Measurements from ENCODE around the gene ALG1L2. TPM values are rescaled to one million over a fixed set of nuclear protein-coding genes. Genes with fewer than 3 reads are reported as not detected.
"Not testable (repeated sequence)": the region's sequence is repeated elsewhere in the genome, so short reads cannot be mapped to it uniquely, and the experiment has no call there.

The ALG1L2 gene
- total RNA-seq, 1 experiment from 2014 or later: not detected

- no peak for DNase-seq (ENCODE audit: extremely low read depth, low read depth)
Measured at GRCh38 chr3:130091958-130092357, 10.3 kb downstream of the ALG1L2 start.

GRCh38 chr3:130093741-130094391 is 12.2 kb downstream of the ALG1L2 start:
- DNase-seq (ENCODE audit: extremely low read depth, low read depth): no peak

GRCh38 chr3:130094491-130094941 is 12.9 kb downstream of the ALG1L2 start:
- DNase-seq (ENCODE audit: extremely low read depth, low read depth): not testable (repeated sequence)

- not testable (repeated sequence) for DNase-seq (ENCODE audit: extremely low read depth, low read depth)
Measured at GRCh38 chr3:130095858-130096257, 14.2 kb downstream of the ALG1L2 start.

GRCh38 chr3:130097096-130097495 is 15.5 kb downstream of the ALG1L2 start:
- DNase-seq (ENCODE audit: extremely low read depth, low read depth): not testable (repeated sequence)

- not testable (repeated sequence) for DNase-seq (ENCODE audit: extremely low read depth, low read depth)
Measured at GRCh38 chr3:130097690-130098638, 16.3 kb downstream of the ALG1L2 start.

- DNase-seq (ENCODE audit: extremely low read depth, low read depth): not testable (repeated sequence)
Measured at GRCh38 chr3:130098639-130099385, 17.2 kb downstream of the ALG1L2 start.

GRCh38 chr3:130102545-130102944 is 20.9 kb downstream of the ALG1L2 start:
- DNase-seq (ENCODE audit: extremely low read depth, low read depth): not testable (repeated sequence)

GRCh38 chr3:130104191-130104590 is 22.6 kb downstream of the ALG1L2 start:
- not testable (repeated sequence) for DNase-seq (ENCODE audit: extremely low read depth, low read depth)

- DNase-seq (ENCODE audit: extremely low read depth, low read depth): not testable (repeated sequence)
Measured at GRCh38 chr3:130107333-130107995, 25.8 kb downstream of the ALG1L2 start.

GRCh38 chr3:130108836-130109585 is 27.4 kb downstream of the ALG1L2 start:
- not testable (repeated sequence) for DNase-seq (ENCODE audit: extremely low read depth, low read depth)

- not testable (repeated sequence) for DNase-seq (ENCODE audit: extremely low read depth, low read depth)
Measured at GRCh38 chr3:130110386-130111169, 28.9 kb downstream of the ALG1L2 start.

- peak; percentile 95 for DNase-seq (ENCODE audit: extremely low read depth, low read depth)
Measured at GRCh38 chr3:130111185-130111864, 29.7 kb downstream of the ALG1L2 start.

GRCh38 chr3:130111865-130112747 is 30.5 kb downstream of the ALG1L2 start:
- peak; percentile 87 for DNase-seq (ENCODE audit: extremely low read depth, low read depth)

GRCh38 chr3:130112748-130113073 is 31.1 kb downstream of the ALG1L2 start:
- not testable (repeated sequence) for DNase-seq (ENCODE audit: extremely low read depth, low read depth)

GRCh38 chr3:130115400-130115799 is 33.8 kb downstream of the ALG1L2 start:
- DNase-seq (ENCODE audit: extremely low read depth, low read depth): not testable (repeated sequence)

GRCh38 chr3:130117933-130118332 is 36.3 kb downstream of the ALG1L2 start:
- DNase-seq (ENCODE audit: extremely low read depth, low read depth): no peak

All from NCI-H460 (cell line).